Measurements from ENCODE around the gene SORBS2.

GRCh38 chr4:185710487-185710995 is 101.5 kb downstream of the SORBS2 start:
- TF ChIP-seq CTCF (conservative IDR thresholded peaks at IDR 0.05; ENCODE audit: low read depth, low read length): no peak
- no peak for TF ChIP-seq POLR2A (IDR thresholded peaks at IDR 0.05; ENCODE audit: low read depth, low read length)

All from IMR-90 (cell line).